ENCODE results near the gene ERH.

ERH gene

GRCh38 chr14:69355154-69355597, 42.9 kb downstream of the ERH start:
- no peak for DNase-seq

GRCh38 chr14:69354383-69355153, 43.5 kb downstream of the ERH start:
- no peak for DNase-seq

- DNase-seq, result no peak
Observed at GRCh38 chr14:69353168-69353567, 44.9 kb downstream of the ERH start.

GRCh38 chr14:69351911-69352310, 46.2 kb downstream of the ERH start:
- no peak for DNase-seq

- no peak for DNase-seq
Observed at GRCh38 chr14:69351385-69351784, 46.7 kb downstream of the ERH start.

GRCh38 chr14:69350892-69351291, 47.2 kb downstream of the ERH start:
- no peak for DNase-seq

- no peak for DNase-seq
Observed at GRCh38 chr14:69349091-69349777, 48.9 kb downstream of the ERH start.

- DNase-seq, result no peak
Observed at GRCh38 chr14:69346710-69347109, 51.4 kb downstream of the ERH start.

GRCh38 chr14:69345402-69345801, 52.7 kb downstream of the ERH start:
- no peak for DNase-seq

GRCh38 chr14:69344171-69344570, 53.9 kb downstream of the ERH start:
- no peak for DNase-seq

- no peak for DNase-seq
Observed at GRCh38 chr14:69342928-69343525, 55.1 kb downstream of the ERH start.

- DNase-seq, result no peak
Observed at GRCh38 chr14:69339426-69339825, 58.7 kb downstream of the ERH start.

- no peak for DNase-seq
Observed at GRCh38 chr14:69337984-69338383, 60.1 kb downstream of the ERH start.

- DNase-seq, result no peak
Observed at GRCh38 chr14:69335371-69335771, 62.7 kb downstream of the ERH start.

- DNase-seq, result no peak
Observed at GRCh38 chr14:69334576-69334975, 63.5 kb downstream of the ERH start.

- no peak for DNase-seq
Observed at GRCh38 chr14:69333791-69334337, 64.2 kb downstream of the ERH start.

- no peak for DNase-seq
Observed at GRCh38 chr14:69332782-69333395, 65.2 kb downstream of the ERH start.

- DNase-seq, result no peak
Observed at GRCh38 chr14:69331206-69331605, 66.9 kb downstream of the ERH start.

All from HCEC 1CT (cell line).